ENCODE data around the gene EGLN1. TPM values are rescaled to one million over a fixed set of nuclear protein-coding genes. Genes with fewer than 3 reads are reported as not detected.
"Not testable (repeated sequence)": the region's sequence is repeated elsewhere in the genome, so short reads cannot be mapped to it uniquely, and the experiment has no call there.

Gene EGLN1
- total RNA-seq, 4 donors from 2014 or later = 34.7 to 53.1 (median 39.8) TPM

DNA sequence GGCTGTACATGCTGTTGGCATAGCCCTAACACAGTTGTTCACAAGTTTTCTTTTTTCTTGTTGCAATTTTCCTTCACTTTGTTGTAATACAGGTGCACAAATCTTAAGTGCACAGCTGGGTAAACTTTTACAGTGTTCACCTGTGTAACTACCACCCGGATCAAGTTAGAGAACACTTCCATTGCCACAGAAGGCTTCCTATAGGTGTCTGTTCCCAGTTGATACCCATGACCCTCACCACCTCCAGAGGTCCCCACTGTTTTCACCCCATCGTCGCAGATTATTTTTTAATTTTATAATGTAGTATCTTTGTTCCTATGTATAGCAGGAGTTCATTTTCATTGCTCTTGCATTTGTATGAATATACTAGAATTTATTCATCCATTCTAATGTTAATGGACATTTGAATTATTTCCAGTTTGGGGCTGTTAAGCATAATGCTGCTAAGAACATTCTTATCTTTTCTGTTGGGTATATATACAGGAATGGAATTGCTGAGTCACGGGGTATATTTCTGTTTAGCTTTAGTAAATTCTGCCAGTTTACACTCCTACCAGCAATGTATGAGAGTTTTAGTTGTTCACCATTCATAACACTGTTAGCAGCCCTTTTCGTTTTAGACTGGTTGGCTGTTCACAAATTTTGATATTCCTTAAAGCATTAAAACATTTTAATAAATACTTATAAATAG is 67.6 kb downstream of the EGLN1 start:
- peaks cover 0 to 34% (median 0%) of the 10 kb centered on the region in 3 donors for H3K36me3 ChIP-seq
- no peak for TF ChIP-seq POLR2A (IDR thresholded peaks at IDR 0.05)
- TF ChIP-seq, protein P1, sequence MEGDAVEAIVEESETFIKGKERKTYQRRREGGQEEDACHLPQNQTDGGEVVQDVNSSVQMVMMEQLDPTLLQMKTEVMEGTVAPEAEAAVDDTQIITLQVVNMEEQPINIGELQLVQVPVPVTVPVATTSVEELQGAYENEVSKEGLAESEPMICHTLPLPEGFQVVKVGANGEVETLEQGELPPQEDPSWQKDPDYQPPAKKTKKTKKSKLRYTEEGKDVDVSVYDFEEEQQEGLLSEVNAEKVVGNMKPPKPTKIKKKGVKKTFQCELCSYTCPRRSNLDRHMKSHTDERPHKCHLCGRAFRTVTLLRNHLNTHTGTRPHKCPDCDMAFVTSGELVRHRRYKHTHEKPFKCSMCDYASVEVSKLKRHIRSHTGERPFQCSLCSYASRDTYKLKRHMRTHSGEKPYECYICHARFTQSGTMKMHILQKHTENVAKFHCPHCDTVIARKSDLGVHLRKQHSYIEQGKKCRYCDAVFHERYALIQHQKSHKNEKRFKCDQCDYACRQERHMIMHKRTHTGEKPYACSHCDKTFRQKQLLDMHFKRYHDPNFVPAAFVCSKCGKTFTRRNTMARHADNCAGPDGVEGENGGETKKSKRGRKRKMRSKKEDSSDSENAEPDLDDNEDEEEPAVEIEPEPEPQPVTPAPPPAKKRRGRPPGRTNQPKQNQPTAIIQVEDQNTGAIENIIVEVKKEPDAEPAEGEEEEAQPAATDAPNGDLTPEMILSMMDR (IDR thresholded peaks at IDR 0.05) = no peak
- H3K4me1 ChIP-seq = no peaks in the 10 kb centered on the region
- no peak for DNase-seq
- H3K27ac ChIP-seq = no peak overlapping the region
- no peak overlapping the region for H3K4me3 ChIP-seq
- no peaks in the 10 kb centered on the region for H3K27me3 ChIP-seq
- H3K9me3 ChIP-seq = no peaks in the 10 kb centered on the region

- Histone ChIP-seq H3K27me3 (no peaks in the 10 kb centered on the region), H3K36me3 (peaks cover 0 to 39% (median 0%) of the 10 kb centered on the region in 3 donors), H3K4me1 (no peaks in the 10 kb centered on the region), H3K9me3 (no peaks in the 10 kb centered on the region), H3K27ac (no peak overlapping the region), H3K4me3 (no peak overlapping the region)
- TF ChIP-seq POLR2A (IDR thresholded peaks at IDR 0.05) = no peak
- DNase-seq = no peak
Measured at GRCh38 chr1:231353086-231353485, 69.0 kb downstream of the EGLN1 start.

DNA sequence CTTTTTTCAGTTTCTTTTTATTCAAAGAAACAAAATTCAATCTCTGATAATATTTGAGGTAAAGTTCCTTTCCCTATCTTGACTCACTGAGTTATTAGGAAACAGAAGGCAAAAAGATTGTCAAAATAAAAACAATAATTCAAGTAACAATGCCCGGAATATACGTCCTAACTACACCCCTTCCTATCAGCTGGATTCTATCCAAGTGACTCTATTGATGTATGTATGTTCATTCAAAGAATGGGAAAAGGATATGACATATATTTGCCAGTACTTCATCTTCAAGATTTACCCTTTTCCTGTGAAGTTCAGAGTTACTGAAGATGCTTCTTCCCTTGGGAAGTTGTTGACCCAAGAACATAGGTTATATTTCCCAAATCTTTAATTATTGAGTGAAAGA is 70.3 kb downstream of the EGLN1 start:
- no peak overlapping the region for H3K27ac ChIP-seq
- no peaks in the 10 kb centered on the region for H3K27me3 ChIP-seq
- no peak for TF ChIP-seq POLR2A (IDR thresholded peaks at IDR 0.05)
- TF ChIP-seq, protein P1 (IDR thresholded peaks at IDR 0.05) = no peak
- no peak for DNase-seq
- no peaks in the 10 kb centered on the region for H3K9me3 ChIP-seq
- H3K4me1 ChIP-seq = no peaks in the 10 kb centered on the region
- H3K4me3 ChIP-seq = no peak overlapping the region
- H3K36me3 ChIP-seq = peaks cover 0 to 39% (median 0%) of the 10 kb centered on the region in 3 donors

DNA sequence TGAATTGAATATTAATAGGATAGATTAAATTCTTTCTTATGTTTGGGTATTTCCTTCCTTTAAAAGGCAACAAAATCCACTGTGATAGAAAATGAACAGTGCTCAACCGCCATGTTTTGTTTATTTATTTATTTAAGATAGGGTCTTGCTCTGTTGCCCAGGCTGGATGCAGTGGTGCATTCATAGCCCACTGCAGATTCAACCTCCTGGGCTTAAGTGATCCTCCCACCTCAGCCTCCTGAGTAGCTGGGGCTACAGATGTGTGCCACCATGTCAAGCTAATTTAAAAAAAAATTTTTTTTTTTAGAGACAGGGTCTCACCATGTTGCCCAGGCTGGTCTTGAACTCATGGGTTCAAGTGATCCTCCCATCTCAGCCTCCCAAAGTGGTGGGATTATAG is 73.2 kb downstream of the EGLN1 start:
- not testable (repeated sequence) for DNase-seq, H3K27ac ChIP-seq, H3K9me3 ChIP-seq, H3K4me3 ChIP-seq, H3K27me3 ChIP-seq, H3K4me1 ChIP-seq
- H3K36me3 ChIP-seq = peaks cover 0 to 50% (median 0%) of the 10 kb centered on the region in 3 donors

GRCh38 chr1:231348442-231348841 is 73.6 kb downstream of the EGLN1 start:
- H3K27ac ChIP-seq = no peak overlapping the region
- no peaks in the 10 kb centered on the region for H3K4me1 ChIP-seq
- H3K4me3 ChIP-seq = no peak overlapping the region
- H3K36me3 ChIP-seq = peaks cover 0 to 53% (median 0%) of the 10 kb centered on the region in 3 donors
- DNase-seq = no peak
- H3K27me3 ChIP-seq = no peaks in the 10 kb centered on the region
- no peak for TF ChIP-seq POLR2A (IDR thresholded peaks at IDR 0.05)
- TF ChIP-seq, protein P1 (IDR thresholded peaks at IDR 0.05) = no peak
- no peaks in the 10 kb centered on the region for H3K9me3 ChIP-seq

DNA sequence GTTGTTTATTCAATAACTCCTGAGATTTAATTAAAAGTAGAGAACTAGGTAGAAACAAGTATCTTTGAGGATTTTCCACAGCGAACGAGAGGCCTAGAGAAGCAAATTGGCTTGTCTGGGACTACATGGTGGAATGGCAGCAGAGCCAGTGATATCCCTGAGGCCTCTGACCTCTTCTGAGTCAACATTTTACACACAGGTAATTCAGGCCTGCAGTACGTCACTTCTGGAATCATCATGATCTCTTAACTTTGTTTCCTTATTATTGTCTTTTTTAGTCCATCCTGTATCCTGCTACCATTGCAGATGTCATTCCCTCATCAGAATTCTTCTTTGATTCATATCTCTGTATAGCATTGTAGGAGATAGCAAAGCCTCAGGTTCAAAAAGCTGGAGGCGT is 74.1 kb downstream of the EGLN1 start:
- H3K27me3 ChIP-seq = no peaks in the 10 kb centered on the region
- peaks cover 0 to 56% (median 0%) of the 10 kb centered on the region in 3 donors for H3K36me3 ChIP-seq
- H3K9me3 ChIP-seq = no peaks in the 10 kb centered on the region

More for the DNA sequence above, 74.1 kb downstream of the EGLN1 start:
- TF ChIP-seq POLR2A (IDR thresholded peaks at IDR 0.05) = no peak
- TF ChIP-seq, protein P1 (IDR thresholded peaks at IDR 0.05) = no peak
- no peak for DNase-seq
- Histone ChIP-seq H3K4me1 (no peaks in the 10 kb centered on the region), H3K4me3 (no peak overlapping the region), H3K27ac (no peak overlapping the region)
